ENCODE data around the gene SEC23A.

Gene SEC23A

GRCh38 chr14:39091716-39092115, 11.3 kb downstream of the SEC23A start:
- TF ChIP-seq ZBTB7A (IDR thresholded peaks at IDR 0.05; ENCODE audit: low read depth) (no peak), TEAD4 (IDR thresholded peaks at IDR 0.05) (no peak), NFIC (IDR thresholded peaks at IDR 0.05) (no peak), YY1 (IDR thresholded peaks at IDR 0.05; ENCODE audit: low read depth) (no peak), TCF12 (IDR thresholded peaks at IDR 0.05; ENCODE audit: low read depth) (no peak), RAD21 (IDR thresholded peaks at IDR 0.05; ENCODE audit: low read depth) (no peak), FOXM1 (IDR thresholded peaks at IDR 0.05; ENCODE audit: borderline replicate concordance, low read depth) (no peak)
- TF ChIP-seq, protein P1, sequence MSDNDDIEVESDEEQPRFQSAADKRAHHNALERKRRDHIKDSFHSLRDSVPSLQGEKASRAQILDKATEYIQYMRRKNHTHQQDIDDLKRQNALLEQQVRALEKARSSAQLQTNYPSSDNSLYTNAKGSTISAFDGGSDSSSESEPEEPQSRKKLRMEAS (IDR thresholded peaks at IDR 0.05) = no peak
- TF ChIP-seq, protein P2, sequence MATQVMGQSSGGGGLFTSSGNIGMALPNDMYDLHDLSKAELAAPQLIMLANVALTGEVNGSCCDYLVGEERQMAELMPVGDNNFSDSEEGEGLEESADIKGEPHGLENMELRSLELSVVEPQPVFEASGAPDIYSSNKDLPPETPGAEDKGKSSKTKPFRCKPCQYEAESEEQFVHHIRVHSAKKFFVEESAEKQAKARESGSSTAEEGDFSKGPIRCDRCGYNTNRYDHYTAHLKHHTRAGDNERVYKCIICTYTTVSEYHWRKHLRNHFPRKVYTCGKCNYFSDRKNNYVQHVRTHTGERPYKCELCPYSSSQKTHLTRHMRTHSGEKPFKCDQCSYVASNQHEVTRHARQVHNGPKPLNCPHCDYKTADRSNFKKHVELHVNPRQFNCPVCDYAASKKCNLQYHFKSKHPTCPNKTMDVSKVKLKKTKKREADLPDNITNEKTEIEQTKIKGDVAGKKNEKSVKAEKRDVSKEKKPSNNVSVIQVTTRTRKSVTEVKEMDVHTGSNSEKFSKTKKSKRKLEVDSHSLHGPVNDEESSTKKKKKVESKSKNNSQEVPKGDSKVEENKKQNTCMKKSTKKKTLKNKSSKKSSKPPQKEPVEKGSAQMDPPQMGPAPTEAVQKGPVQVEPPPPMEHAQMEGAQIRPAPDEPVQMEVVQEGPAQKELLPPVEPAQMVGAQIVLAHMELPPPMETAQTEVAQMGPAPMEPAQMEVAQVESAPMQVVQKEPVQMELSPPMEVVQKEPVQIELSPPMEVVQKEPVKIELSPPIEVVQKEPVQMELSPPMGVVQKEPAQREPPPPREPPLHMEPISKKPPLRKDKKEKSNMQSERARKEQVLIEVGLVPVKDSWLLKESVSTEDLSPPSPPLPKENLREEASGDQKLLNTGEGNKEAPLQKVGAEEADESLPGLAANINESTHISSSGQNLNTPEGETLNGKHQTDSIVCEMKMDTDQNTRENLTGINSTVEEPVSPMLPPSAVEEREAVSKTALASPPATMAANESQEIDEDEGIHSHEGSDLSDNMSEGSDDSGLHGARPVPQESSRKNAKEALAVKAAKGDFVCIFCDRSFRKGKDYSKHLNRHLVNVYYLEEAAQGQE (IDR thresholded peaks at IDR 0.05; ENCODE audit: low read depth) = no peak

DNA sequence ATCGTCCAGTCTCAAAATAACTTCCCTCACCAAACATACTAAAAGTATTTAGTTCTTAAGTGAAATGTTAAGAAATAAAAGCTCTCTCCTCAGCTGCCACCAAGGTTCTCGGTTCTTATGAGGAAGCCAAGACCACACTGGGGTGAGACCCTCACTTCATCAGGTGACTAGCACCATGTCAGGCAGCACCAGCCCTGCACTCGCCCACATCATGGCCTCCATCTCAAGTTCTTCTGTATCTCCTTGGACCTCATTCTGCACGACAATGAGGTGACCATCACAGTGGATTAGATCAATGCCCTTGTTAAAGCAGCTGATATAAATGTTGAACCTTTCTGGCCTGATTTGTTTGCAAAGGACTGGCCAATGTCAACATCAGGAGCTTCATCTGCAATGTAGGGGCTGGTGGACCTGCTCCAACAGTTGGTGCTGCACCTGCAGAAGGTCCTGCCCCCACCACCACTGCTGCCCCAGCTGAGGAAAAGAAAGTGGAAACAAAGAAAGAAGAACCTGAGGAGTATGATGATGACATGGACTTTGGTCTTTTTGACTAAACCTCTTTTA, 12.4 kb downstream of the SEC23A start:
- no peak for TF ChIP-seq ZBTB7A (IDR thresholded peaks at IDR 0.05; ENCODE audit: low read depth)
- TF ChIP-seq EGR1 (IDR thresholded peaks at IDR 0.05) = no peak
- TF ChIP-seq EP300 (IDR thresholded peaks at IDR 0.05; ENCODE audit: borderline replicate concordance) = no peak
- TF ChIP-seq CEBPB (IDR thresholded peaks at IDR 0.05) = no peak
- no peak for TF ChIP-seq RAD21 (IDR thresholded peaks at IDR 0.05; ENCODE audit: low read depth)
- no peak for TF ChIP-seq TEAD4 (IDR thresholded peaks at IDR 0.05)
- TF ChIP-seq USF1 (IDR thresholded peaks at IDR 0.05) = no peak
- TF ChIP-seq FOXM1 (IDR thresholded peaks at IDR 0.05; ENCODE audit: borderline replicate concordance, low read depth) = no peak

- TF ChIP-seq TAF1 (IDR thresholded peaks at IDR 0.05; ENCODE audit: low read depth) (no peak), CREB1 (IDR thresholded peaks at IDR 0.05; ENCODE audit: low read depth) (no peak), RAD21 (IDR thresholded peaks at IDR 0.05; ENCODE audit: low read depth) (no peak), FOXM1 (IDR thresholded peaks at IDR 0.05; ENCODE audit: borderline replicate concordance, low read depth) (no peak), NFIC (IDR thresholded peaks at IDR 0.05) (no peak), CEBPB (IDR thresholded peaks at IDR 0.05) (no peak), ZBTB7A (IDR thresholded peaks at IDR 0.05; ENCODE audit: low read depth) (no peak)
Observed at GRCh38 chr14:39087493-39087892, 15.5 kb downstream of the SEC23A start.

DNA sequence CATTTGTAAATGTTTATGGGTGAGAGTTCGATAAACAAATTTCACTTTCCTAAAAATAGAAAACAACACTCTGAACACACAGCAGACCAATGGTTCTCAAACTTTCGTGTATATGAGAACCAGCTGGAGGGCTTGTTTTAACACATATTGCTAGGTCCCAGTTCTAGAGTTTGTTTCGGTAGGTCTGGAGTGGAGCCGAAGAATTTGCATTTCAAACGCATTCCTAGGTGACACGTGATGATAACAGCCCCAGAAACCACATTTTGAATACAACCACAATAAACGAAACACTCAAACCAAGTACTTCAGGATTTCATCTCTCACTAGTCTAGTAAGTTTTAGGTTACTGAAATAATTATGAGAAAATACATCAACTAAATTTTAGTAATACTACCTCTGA, 17.1 kb downstream of the SEC23A start:
- no peak for TF ChIP-seq TAF1 (IDR thresholded peaks at IDR 0.05; ENCODE audit: low read depth)
- TF ChIP-seq CEBPB (IDR thresholded peaks at IDR 0.05) = no peak
- no peak for TF ChIP-seq EP300 (IDR thresholded peaks at IDR 0.05; ENCODE audit: borderline replicate concordance)
- no peak for TF ChIP-seq FOXM1 (IDR thresholded peaks at IDR 0.05; ENCODE audit: borderline replicate concordance, low read depth)
- TF ChIP-seq, protein P1 (IDR thresholded peaks at IDR 0.05) = no peak
- no peak for TF ChIP-seq EGR1 (IDR thresholded peaks at IDR 0.05)
- TF ChIP-seq USF1 (IDR thresholded peaks at IDR 0.05) = no peak
- no peak for TF ChIP-seq NFIC (IDR thresholded peaks at IDR 0.05)
- no peak for TF ChIP-seq YY1 (IDR thresholded peaks at IDR 0.05; ENCODE audit: low read depth)
- TF ChIP-seq, protein P2 (IDR thresholded peaks at IDR 0.05; ENCODE audit: low read depth) = no peak
- no peak for TF ChIP-seq TEAD4 (IDR thresholded peaks at IDR 0.05)
- no peak for TF ChIP-seq ZBTB7A (IDR thresholded peaks at IDR 0.05; ENCODE audit: low read depth)
- no peak for TF ChIP-seq TCF12 (IDR thresholded peaks at IDR 0.05; ENCODE audit: low read depth)
- TF ChIP-seq RAD21 (IDR thresholded peaks at IDR 0.05; ENCODE audit: low read depth) = no peak
- no peak for TF ChIP-seq CREB1 (IDR thresholded peaks at IDR 0.05; ENCODE audit: low read depth)

DNA sequence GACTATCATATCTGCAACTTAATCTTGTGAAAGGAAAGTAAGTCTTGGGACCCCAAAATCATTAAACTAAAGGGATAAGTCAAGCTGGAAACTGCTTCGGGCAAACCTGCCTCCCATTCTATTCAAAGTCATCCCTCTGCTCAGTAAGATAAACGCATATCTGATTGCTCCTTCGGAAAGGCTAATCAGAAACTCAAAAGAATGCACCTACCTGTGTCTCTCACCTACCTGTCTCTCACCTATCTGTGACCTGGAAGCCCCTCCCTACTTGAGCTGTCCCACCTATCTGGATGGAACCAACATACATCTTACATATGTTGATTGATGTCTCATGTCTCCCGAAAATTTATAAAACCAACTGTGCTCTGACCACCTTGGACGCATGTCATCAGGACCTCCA, 19.9 kb downstream of the SEC23A start:
- TF ChIP-seq EP300 (IDR thresholded peaks at IDR 0.05; ENCODE audit: borderline replicate concordance) = no peak
- no peak for TF ChIP-seq RAD21 (IDR thresholded peaks at IDR 0.05; ENCODE audit: low read depth)
- no peak for TF ChIP-seq USF1 (IDR thresholded peaks at IDR 0.05)

GRCh38 chr14:39080886-39081285, 22.1 kb downstream of the SEC23A start:
- no peak for TF ChIP-seq EP300 (IDR thresholded peaks at IDR 0.05; ENCODE audit: borderline replicate concordance)
- no peak for TF ChIP-seq EGR1 (IDR thresholded peaks at IDR 0.05)
- TF ChIP-seq RAD21 (IDR thresholded peaks at IDR 0.05; ENCODE audit: low read depth) = no peak
- TF ChIP-seq, protein P2 (IDR thresholded peaks at IDR 0.05; ENCODE audit: low read depth) = no peak
- TF ChIP-seq TAF1 (IDR thresholded peaks at IDR 0.05; ENCODE audit: low read depth) = no peak
- TF ChIP-seq YY1 (IDR thresholded peaks at IDR 0.05; ENCODE audit: low read depth) = no peak
- no peak for TF ChIP-seq TCF12 (IDR thresholded peaks at IDR 0.05; ENCODE audit: low read depth)
- TF ChIP-seq, protein P1 (IDR thresholded peaks at IDR 0.05) = no peak
- TF ChIP-seq CREB1 (IDR thresholded peaks at IDR 0.05; ENCODE audit: low read depth) = no peak
- no peak for TF ChIP-seq NFIC (IDR thresholded peaks at IDR 0.05)
- TF ChIP-seq FOXM1 (IDR thresholded peaks at IDR 0.05; ENCODE audit: borderline replicate concordance, low read depth) = no peak
- TF ChIP-seq TEAD4 (IDR thresholded peaks at IDR 0.05) = no peak
- no peak for TF ChIP-seq ZBTB7A (IDR thresholded peaks at IDR 0.05; ENCODE audit: low read depth)

All from Ishikawa (cell line).